ENCODE results near the gene ZNF283.

The ZNF283 gene

DNA sequence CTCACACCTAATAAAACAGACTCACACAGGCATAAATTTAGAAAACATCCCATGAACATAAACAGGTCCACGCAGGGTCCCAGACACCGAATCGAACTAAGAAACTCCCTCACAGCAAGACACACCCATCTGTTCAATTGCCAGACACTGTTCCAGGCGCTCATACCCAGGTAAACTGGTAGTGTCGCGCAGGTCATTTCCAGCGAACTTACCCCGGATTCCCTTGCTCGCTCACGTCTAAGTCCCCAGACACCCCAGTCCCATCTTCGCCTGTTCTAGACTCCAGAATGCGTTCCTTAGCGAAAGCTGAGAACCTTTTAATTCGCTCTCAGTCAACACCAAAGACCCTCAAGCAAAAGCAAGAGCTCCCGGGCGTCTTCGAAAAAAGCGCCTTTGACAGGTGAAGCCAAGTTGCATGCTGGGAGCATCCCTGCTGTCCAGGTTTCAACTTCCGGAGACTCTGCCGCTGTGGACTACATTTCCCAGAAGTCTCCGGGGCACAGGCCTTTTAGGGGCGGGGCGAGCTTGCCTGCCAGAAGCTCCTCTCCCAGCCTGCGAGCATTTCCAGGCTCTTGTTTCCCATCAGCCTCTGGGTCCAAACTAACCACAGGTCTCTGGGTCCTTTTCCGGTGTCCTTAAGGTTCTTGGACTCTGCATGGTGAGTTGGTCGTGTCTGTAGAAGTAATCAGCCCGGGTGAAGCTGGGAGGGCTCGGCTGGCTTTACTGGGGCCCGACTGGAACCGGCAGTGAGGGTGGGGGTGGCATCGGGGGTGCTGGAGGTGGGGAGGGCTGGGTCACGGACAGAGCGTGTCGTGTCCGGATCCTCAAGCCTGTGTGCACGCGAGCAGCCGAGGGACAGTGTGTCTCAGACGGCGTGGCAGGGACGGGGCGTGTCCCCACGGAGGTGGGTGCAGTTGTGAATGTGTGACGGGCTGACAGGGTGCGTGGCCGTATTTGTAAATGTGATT is at the start of gene ZNF283:
Gene ZNF283, plus strand, starts transcription at position 535 of the 968 bp plus-strand sequence. CDS start 6,184 bp downstream, outside the sequence.
- peak; percentile 75 to 78 for DNase-seq

DNA sequence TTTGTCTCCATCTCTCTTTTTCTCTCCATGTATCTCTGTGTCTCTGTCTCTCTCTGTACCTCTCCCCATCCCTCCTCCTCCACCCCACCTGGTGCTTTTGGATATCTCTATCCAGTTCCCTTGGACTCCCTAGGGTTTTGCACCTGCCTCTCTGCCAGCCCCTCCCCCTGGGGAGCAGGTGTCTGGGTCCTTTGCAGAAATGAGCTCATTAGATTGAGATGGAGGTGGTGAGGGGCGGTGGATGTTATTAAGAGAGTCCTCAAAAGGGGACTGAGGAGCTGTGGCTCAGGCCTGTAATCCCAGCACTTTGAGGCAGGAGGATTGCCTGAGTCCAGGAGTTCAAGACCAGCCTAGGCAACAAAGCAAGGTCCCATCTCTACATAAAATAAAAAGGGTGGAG is 48.5 kb upstream of the ZNF283 start:
- no peak for DNase-seq

DNA sequence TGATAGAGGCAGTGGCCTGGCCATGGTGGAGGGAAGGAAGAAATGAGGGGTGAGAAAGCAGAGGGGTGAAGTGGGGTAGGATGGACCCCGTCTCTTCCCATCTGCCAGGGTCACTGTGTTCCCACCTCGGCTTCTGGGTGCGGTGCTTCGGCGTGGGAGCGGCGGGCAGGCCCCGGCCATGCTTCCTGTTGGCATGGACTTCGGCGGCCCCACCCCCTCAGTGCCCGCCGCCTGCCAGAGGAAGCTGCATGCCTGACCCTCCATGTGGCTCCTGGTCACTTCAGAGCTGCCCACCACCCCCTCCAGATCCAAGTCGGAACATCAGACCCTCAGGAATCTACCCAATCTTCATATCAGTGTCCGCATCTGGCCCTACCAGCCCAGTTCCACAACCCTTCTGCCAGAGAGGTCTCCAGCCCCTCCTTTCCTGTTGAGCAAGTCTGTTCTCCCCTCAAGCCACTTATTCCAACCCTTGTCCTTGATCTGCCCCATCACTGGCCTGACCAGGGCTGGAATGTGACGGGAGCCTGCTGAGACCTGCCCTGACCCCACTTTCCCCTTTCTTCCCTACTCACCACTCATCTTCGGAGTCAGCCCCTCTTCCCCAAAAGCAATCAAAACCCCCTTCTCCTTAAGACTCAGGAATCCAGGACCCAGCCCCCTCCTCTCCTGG is 47.8 kb upstream of the ZNF283 start:
- DNase-seq = no peak

DNA sequence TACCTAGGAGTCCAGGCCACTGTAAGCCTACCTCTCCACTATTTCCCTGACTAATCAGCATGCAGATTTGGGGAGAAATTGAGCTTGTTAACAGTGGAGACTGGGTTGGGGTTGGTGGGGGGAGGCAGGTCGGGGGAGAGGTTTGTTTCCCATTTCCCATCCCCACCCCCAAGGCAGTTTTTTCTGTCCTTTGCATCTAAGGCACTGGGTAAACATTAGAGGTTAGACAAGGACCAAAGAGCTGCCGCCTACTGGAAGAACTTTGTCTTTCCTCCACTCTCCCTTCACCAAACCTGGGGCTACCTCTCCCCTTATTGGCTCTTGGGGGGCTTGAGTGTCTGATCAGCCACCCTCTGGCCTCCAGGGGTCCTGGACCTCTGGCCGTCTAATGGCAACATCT is 47.3 kb upstream of the ZNF283 start:
- no peak for DNase-seq

DNA sequence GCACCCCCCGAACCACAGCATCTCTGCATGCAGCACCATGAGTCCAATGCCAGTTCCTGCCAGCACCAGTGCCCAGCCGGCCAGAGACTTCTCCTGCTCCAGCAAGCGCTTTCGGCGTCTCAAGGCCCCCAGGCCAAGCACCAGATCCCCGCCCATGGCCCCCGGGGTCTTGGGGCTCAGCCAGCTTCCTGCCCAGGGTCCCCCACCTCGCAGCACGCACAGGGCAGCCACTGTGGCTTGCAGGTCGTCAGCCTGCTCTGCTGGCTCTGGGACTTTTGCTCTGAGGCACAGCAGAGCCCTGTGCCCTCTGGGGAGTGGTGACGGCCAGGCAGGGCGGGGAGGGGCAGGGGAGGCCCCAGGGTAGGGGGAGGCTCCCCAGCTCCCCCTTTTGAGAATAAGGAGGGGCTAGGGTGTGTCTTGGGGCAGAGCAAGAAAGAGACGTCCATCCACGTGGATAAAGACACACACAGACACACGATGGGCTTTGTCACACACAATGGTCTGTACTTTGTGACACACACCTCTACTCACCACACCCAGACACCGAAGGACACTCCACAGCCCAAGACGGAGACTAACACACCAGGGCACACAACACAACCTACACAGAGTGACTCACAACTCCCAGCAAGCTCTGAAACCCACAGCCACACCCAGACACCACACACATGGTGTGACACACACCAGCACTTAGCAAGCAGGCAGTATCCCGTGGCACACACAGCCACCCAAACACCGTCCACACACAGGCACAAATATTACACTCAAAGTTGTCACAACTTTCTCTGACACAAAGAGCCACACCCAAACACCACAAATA is 46.2 kb upstream of the ZNF283 start, which contains the start of gene KCNN4:
Gene KCNN4, minus strand, starts transcription at position 268 of the 820 bp plus-strand sequence. Its CDS starts 112 bp downstream, at position 156.
- peak; percentile 53 to 65 for DNase-seq

DNA sequence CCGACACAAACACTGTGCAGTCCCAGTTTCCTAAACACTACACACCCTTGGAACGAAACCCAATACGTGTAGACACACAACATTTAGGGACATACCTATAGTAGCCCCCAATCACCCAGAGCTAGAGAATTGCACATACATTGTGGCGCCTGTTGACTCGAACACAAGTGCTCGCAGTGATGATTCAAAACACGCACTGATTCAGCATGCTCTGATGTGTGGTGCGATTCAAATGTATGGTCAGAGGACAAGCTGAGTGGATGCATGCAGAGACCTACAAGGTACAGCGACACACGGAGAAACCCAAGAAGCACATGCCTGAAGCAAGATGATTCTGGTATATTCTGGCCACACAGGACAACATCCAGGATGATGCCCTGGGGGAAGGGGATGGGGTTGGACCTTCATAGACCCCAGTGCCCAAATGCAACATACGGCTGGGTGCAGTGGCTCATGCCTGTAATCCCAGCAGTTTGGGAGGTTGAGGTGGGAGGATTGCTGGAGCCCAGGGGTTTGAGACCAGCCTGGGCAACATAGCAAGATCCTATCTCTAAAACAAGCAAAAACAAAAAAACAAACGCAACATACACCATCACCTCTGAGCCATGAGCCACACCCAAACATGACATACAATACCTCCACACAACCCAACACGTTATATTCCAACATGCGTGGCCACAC is 45.4 kb upstream of the ZNF283 start:
- DNase-seq = no peak

DNA sequence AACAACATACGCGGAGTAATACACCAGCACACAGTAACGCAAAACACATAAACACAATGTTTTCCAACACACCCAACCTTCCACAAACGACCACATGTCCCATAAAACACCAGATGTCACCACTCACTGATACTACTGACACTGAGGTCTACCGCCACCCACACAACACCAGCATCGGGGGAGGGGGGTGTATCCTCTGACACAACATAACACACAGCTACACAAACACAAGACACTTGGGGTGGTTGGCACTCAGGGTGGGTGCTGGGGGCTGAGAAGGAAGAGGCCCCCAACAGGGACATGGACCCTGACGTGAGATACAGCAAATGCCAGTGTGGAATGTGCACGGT is 44.8 kb upstream of the ZNF283 start:
- DNase-seq = no peak

DNA sequence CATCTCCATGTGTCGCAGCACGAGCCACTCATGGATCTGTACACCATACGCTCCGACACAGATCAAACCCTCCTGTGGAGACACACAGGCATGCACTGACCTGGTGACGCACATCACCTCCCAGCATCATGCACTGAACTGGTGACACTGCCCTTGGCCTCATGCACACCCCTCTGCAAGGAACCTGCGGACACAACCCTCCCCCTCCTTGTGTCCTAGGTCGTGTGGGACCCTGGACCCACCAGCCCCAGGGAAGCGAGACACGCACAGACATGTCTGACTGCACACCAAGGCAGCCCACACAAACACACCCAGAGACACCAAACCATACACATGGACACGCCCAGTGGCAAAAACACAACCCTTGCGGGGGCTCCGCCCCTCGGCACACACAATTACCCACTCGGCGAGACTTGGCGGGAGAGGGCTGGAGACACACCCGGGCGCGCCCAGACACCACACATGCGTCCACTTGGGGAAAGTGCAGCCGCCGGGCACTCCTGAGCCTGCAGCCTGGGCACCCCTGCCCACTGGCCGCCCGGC is 44.4 kb upstream of the ZNF283 start:
- DNase-seq = no peak

DNA sequence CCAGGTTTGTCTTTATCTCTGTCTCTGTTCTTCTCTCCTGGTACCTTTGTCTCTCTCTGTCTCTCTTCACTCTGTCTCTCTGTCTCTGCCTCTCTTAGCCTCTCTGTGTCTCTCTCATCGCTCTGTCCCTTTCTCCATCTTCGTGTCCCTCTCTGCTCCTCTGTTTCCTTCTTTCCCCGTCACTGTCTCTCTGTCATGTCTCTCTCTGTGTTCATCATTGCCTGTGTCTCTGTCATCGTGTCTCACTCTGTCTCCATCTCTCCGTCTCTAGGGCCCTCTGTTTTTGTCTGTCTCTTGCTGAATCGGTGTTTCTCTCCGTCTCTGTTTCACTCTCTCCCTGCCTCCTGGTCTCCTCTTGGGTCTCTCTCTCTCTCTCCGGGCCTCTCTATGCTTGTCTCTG is 43.5 kb upstream of the ZNF283 start:
- DNase-seq = no peak

DNA sequence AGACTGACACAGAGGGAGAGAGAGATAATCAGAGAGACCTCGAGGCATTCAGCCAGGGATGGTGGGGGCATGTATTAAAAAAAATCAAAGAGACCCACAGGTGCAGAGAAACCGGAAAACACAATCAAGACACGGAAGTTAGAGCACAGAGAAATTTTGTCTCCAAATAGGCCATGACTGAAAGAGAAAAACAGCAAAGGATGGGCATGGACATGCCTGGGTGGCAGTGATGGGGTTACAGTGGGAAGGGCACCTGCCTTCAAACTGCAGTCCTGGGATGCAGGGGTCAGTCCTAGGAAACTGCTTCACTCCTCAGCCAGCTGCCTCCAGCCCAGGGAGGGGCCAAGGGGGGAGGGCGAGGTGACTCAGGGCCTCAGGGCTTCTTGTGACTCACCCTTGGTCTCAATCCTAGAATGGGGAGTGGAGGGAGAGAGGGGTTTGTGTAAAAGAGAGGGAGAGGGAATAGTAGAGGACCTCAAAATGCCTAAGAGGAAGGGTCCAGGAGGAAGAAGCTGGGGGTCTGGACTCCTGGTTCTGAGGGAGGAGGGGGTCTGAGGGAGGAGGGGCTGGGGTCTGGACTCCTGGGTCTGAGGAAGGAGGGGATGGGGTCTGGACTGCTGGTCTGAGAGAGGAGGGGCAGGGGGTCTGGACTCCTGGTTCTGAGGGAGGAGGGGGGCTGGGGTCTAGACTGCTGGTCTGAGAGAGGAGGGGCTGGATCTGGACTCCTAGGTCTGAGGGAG is 42.7 kb upstream of the ZNF283 start:
- peak; percentile 61 to 66 for DNase-seq

DNA sequence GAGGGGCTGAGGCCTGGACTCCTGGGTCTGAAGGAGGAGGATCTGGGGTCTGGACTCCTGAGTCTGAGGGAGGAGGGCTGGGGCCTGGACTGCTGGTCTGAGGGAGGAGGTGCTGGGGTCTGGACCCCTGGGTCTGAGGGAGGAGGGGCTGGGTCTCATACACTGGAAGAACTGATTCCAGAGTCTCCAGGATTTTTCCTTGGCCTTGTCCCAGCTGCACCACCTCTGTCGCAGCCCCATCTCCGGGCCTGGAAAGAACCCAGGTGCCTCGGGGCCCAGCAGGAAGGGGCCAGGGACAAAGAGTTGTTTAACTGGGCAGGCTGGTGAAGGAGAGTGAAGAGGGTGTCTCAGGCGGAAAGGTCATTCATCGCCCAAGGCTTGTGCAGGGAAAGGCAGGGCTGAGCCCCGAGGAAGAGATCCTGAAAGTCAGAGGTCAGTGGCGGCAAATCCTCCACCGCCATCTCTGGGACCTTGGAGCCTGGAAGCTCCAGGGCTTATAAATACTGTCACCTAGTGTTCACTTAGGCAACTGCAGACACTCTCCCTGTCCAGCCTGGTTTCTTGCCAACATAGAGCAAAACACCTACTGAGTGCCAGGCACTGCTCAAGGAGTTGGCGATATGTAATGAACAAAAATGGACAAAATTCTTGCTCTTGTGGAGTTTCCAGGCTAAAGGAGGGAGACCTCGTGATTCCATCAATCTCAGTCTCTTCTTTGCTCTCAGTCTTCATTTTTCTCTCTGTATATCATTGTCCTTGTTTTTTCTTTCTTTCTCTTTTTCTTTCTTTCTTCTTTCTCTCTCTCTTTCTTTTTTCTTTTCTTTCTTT is 41.9 kb upstream of the ZNF283 start:
- peak; percentile 19 to 36 for DNase-seq

DNA sequence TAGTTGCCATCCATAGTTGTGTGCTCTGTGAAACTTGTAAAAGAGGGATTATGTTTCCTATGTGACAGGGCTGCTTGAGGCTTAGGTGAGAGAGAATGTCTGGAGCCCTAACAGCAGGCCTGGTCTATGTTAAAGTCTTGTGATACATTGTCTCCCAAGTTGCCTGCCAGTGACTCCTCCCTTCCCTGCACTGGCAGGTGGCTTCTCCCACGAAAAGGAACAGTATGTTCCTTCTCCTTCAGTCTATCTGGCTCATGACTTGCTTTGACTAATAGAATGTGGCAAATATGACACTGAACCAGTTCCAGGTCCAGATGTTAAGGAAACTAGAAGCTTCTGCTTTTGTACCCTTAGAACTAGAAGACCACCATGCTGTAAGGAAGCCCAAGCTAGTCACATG is 40.5 kb upstream of the ZNF283 start:
- DNase-seq = no peak

DNA sequence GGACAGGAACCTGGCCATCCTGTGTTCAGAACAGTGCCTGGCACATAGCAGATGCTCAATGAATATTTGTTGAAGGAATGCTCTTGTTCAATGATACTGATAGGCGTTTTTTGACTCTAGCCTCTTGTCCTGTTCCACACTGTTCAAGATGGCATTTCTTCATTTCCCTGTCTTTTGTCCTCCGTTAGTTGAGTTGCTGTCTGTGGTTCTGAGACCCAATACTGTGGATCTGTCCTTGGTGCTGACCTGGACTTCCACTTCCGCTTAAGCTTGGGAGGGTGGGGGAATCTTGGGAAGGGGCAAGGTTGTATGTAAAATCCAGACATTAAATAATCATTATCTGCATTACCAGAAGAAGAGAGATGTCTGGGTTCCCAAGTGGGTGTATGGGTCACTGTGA is 38.1 kb upstream of the ZNF283 start:
- no peak for DNase-seq

DNA sequence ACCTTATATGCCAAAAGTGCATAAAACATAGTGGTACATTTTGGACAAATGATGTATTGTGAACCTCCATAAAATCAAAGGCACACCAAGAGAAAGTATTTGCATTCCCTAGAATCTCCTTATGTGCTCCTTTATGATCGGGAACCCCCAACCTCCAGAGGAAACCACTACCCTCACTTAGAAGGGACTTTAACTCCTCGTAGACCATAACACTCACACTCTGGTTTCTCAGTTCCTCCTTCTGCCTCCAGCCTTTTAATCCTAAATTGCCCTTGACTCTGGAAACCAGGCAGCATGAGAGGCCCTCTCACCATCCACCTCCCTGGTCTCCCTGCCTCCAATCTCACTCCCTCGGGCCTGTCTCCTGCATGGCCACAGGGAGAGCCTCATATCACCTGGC is 36.5 kb upstream of the ZNF283 start:
- no peak for DNase-seq

DNA sequence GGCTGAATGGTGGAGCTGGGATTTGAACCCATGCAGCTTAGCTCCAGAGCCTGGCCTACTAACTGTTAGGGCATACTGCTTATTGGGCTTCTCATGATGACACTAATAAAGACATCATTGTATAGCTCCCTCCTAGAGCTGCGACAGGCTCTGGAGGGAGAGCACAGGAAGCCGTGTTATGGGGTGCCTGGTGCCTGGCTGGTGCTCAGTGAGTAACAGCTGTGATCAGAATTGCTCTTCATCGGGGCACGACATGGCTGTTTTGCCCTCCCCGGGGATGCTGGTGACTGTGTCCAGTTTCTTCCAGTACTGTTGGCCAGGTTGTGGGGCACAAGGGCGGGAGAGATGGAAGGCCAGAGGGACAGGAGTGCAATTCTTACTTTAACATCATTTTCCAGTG is 30.0 kb upstream of the ZNF283 start:
- no peak for DNase-seq

DNA sequence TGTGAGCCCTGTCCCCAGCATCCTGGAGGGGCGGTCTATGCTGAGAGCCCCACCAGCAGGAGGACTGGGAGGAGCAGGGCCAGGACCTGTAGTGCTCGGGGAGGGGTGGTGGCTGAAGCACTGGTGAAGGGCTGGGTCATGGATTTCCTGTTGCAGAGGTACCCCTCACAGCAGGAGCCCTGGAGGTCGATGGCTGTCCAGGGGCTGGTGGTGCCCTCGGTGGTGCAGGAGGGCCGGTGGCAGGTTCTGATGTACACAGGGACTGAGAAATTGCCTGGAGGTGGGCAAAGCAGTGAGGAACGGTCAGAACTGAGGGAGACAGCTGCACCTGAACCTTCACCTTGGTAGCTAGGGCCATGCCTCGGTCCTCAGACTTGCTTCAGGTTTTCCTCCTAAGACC is 29.6 kb upstream of the ZNF283 start:
- no peak for DNase-seq

DNA sequence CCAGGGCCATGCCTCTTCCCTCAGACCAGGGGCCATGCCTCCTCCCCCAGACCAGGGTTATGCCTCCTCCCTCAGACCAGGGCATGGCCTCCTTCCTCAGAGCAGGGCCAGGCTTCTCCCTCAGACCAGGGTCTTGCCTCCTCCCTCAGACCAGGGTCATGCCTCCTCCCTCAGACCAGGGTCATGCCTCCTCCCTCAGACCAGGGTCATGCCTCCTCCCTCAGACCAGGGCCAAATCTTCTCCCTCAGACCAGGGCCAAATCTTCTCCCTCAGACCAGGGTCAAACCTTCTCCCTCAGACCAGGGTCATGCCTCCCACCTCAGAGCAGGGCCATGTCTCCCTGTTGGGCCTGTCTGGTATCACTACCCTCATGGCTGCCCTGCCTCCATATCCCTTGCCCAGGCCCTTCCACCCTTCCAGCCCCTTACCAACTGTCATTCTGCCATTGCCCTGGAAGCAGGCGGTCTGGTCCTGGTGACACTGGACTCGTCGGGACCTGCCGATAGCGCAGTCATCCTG is 29.0 kb upstream of the ZNF283 start:
- no peak for DNase-seq

DNA sequence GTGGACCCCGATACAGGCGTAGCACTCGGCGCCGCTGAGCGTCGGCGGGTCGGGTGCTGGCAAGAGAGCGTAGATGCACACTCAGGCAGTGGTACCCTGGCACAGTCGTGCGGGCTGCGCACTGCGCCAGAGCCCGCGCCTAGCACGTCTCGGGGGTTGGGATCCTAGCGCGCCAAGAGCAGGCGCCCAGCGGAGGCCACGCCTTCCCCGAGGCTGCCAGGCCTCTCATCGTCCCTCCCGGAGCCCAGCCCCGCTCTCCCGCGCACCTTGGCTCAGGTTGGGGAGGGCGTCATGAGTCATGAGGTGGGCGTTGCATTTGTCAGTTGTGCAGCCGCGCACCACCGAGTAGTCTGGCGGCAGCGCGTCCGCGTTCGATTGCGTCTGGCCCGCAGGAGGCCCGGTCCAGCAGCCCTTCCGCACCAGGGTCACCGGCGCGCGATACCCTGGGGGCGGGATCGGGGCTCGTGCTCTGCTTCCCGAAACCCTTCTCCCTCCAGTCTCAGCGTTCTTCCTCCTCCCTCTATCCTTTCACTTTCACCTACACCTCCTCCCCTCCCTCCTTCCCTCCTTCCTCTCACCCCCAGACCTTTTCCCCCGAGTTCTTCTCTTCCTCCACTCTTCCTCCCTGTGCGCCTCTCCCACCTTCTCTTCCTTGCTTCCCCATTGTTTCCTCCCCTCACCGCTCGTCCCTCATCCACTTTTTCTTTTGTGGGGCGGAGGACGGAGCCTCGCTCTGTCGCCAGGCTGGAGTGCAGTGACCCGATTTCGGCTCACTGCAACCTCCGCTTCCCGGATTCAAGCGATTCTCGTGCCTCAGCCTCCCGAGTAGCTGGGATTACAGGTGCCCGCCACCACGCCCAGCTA is 28.3 kb upstream of the ZNF283 start:
- peak; percentile 75 to 82 for DNase-seq

DNA sequence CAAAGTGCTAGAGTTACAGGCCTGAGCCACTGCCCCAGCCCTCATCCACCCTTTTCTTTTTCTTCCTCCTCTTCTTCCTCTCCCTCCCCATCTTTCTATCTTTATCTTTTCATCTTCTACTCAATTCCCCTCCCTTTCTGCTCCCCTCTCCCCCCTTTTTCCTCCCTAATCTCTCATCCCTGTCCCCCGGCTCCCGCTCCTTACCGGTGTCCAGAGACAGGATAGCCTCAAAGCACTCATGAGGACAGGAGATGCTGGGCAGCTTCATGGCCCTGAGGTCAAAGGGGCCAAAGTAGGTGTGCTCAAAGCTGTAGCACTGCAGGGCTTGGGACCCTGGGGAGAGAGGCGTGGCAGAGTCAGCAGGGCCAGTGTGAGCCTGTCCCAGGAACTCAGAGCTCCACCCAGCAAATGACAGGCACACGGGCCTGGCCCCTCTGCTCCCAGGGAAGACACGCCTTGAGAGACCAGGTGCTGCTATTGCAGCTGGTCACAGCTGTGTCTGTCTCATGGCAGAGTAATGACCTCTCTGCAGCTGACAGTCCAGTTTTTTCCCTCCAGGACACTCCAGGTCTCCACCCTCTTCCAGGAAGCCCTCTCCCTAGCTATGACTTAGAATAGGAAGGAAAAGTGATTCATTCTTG is 27.5 kb upstream of the ZNF283 start:
- no peak for DNase-seq

Data from activated CD4-positive, alpha-beta T cell treated with anti-CD3 and anti-CD28 coated beads, Interleukin-2, amount 50 U/mL, for 4 hours (primary cell).